GM03348 (cell line): ENCODE data around the gene ASCC1.
"Not testable (repeated sequence)": the region's sequence is repeated elsewhere in the genome, so short reads cannot be mapped to it uniquely, and the experiment has no call there.

Source experiments
- DNase-seq: peaks from one replicate; pipeline ENCODE4 v3.0.0; 2012; ENCODE audit warnings: low spot score

Gene ASCC1

DNA sequence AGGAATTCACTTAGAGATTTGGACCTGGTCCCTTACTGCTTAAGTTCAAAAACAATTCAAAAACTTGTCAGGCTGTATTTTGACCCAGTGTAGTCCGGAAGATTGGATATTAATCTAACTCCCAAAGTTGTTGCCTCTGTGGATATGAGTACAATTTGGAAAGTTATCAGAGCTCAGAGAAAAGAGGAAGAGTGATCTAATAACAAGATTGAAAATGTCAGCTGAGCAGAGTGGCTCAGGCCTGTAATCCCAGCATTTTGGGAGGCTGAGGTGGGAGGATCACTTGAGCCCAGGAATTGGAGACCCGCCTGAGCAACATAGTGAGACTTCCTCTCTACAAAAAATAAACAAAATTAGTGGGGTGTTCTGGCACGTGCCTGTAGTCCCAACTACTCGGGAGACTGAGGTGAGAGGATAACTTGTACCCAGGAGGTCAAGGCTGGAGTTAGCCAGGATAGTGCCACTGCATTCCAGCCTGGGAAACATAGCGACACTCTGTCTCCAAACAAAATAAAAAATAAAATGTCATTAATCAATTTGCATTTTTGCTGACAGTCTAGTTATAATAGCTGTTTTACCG, 3.2 kb upstream of the ASCC1 start:
- no peak for DNase-seq

DNA sequence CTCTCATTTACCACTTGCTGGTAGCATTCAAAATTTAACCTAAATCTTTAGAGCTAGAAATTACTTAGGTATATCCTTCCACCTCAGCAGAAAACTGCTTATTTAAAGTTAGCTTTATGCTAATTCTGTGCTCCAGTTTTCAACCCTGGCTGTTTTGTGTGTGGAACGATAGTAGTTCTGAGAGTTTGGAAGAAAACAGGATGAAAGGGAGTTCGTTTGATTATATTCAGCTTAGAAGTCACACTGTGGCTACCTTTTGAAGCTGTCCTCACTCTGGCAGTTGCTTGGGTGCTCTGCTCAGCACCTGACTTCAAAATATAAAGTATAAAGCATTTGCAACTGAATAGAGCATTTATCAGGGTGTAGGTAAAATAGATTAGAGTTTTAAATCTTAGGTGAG, 2.6 kb upstream of the ASCC1 start:
- no peak for DNase-seq

DNA sequence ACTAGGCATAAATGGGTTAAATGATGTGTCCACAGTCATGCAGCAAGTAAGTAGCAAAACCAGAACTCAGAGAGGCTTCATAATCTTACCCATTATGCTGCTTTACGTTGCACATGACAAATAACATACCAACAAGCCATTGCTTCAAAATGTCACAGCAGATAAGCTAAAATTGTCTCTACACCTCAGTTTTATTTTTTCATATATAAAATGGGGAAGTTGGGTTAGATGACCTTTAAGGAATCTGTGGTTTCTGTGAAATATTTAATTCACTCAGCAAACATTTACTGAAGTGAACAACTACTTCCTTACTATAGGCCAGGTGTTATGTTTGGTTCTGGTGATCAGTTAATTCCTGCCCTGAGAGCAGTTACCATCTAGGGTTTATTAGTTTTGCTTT, 2.2 kb upstream of the ASCC1 start:
- no peak for DNase-seq

- DNase-seq, result not testable (repeated sequence)
Measured at GRCh38 chr10:72211832-72212231, 4.2 kb downstream of the ASCC1 start.

DNA sequence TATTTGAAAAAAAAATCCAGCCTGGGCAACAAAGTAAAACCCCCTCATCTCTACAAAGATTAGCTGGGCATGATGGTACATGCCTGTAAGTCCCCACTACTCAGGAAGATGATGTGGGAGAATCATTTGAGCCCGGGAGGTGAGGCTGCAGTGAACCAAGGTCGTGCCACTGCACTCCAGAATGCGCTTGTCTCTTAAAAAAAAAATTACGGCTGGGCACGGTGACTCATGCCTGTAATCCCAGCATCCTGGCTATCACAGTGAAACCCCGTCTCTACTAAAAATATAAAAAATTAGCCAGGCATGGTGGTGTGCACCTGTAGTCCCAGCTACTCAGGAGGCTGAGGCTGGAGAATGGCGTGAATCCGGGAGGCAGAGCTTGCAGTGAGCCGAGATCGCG, 4.7 kb downstream of the ASCC1 start:
- DNase-seq, result not testable (repeated sequence)

- not testable (repeated sequence) for DNase-seq
Measured at GRCh38 chr10:72208526-72208925, 7.5 kb downstream of the ASCC1 start.

- no peak for DNase-seq
Measured at GRCh38 chr10:72206511-72207229, 9.4 kb downstream of the ASCC1 start.

GRCh38 chr10:72204724-72205123, 11.4 kb downstream of the ASCC1 start:
- DNase-seq, result no peak

GRCh38 chr10:72204296-72204695, 11.8 kb downstream of the ASCC1 start:
- no peak for DNase-seq

DNA sequence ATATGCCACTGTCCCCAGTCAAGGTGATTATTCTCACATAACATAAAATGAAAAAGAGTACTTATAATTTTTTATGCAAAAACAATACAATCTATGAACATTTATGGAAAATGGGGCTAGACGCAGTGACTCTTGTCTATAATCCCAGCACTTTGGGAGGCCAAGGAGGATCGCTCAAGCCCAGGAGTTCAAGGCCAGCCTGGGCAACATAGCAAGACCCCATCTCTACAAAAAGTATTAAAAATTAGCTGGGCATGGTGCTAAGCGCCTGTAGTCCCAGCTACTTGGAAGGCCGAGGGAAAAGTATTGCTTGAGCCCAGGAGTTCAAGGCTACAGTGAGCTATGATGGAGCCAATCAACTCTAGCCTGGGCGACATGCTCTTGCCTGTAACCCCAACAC, 14.8 kb downstream of the ASCC1 start:
- no peak for DNase-seq

- no peak for DNase-seq
Measured at GRCh38 chr10:72200883-72201282, 15.2 kb downstream of the ASCC1 start.

DNA sequence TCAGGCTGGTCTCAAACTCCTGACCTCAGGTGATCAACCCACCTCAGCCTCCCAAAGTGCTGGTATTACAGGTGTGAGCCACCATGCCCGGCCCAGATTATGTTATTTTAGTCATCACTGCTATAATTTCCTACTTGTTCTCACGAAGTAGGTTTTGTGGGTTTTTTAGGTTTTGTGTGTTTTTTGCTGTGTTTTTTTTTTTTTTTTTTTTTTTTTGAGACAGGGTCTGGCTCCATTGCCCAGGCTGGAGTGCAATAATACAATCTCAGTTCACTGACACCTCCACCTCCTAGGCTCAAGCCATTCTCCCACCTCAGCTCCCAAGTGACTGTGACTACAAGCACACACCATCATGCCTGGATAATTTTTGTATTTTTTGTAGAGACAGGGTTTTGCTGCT, 21.1 kb downstream of the ASCC1 start:
- no peak for DNase-seq

DNA sequence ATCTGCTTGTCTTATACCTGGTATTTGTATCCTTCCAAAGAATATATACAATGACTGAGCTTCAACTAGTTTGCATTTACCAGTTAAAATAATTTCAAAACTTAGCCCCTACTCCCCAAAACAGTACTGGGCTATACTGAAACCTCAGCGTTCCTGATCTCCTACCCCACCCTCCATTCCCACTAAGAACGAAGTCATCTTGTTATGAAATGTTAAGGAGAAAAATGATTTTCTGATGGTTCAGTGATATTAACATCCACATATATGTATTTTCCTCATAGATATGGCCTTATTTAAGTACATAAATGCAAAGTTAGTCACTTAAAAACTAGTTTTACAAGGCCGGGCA, 29.1 kb downstream of the ASCC1 start:
- DNase-seq, result no peak

- peak; percentile 31 for DNase-seq
Measured at GRCh38 chr10:72186258-72186981, 29.7 kb downstream of the ASCC1 start.

- DNase-seq, result no peak
Measured at GRCh38 chr10:72184156-72184555, 31.9 kb downstream of the ASCC1 start.

DNA sequence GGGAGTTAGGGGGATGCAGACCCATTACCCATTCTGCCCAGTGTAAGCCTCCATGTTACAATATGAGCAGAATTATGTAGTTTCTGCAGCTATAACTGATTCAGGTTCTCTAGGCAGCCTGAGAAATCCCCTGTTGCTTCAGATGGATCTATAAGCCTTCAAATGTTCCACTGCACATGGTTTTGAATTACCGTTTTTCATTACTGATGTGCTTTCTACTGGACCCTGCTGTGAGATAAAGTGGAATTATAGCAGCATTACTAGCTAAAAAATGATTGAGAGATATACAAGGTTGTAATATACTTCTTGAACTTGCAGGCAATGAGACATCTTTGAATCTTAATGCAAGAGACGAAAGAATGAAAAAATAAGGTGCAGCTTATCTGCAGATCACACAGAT, 38.6 kb downstream of the ASCC1 start:
- no peak for DNase-seq

GRCh38 chr10:72176701-72177100, 39.4 kb downstream of the ASCC1 start:
- no peak for DNase-seq

DNA sequence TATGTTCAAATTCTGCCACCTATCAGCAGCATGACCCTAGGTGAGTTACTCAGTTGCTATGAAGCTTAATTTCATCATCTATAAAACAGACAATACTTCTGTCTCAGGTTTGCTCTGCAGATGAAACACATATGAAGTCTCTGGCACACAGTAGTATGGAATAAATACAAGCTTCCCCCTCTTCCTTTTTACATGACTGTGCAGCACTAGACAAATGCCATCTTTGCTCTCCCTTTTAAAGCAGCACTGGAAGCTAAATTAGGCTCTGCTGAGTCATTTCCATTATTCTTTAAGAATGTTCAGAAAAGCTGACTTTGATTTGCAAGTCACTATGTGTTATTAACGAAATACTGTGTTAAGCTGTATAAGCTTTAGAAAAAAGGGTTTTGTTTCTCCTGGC, 40.9 kb downstream of the ASCC1 start:
- DNase-seq, result peak; percentile 16

DNA sequence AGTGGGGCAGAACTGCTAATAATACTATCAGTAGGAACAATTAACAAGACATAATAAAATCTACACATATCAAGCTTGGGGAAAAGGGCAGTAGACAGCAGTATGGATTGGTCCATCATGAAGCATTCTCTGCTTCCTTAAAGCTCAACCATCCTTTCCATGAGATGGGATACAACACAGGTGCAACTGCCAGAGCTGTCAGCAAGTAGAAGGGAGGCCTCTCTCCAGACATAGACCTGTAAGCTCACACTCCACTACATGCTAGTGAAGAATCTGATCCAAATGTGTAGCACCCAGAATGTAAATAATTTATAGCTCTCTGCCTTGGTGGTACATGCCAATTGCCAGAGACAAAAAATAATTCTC, 41.8 kb downstream of the ASCC1 start:
- no peak for DNase-seq

- no peak for DNase-seq
Measured at GRCh38 chr10:72173619-72174296, 42.3 kb downstream of the ASCC1 start.

GRCh38 chr10:72173262-72173618, 42.8 kb downstream of the ASCC1 start:
- DNase-seq, result no peak

GRCh38 chr10:72171175-72171630, 44.9 kb downstream of the ASCC1 start:
- peak; percentile 52 for DNase-seq

GRCh38 chr10:72170733-72171132, 45.3 kb downstream of the ASCC1 start:
- DNase-seq, result no peak
